ENCODE results near the gene TRABD2B.

DNA sequence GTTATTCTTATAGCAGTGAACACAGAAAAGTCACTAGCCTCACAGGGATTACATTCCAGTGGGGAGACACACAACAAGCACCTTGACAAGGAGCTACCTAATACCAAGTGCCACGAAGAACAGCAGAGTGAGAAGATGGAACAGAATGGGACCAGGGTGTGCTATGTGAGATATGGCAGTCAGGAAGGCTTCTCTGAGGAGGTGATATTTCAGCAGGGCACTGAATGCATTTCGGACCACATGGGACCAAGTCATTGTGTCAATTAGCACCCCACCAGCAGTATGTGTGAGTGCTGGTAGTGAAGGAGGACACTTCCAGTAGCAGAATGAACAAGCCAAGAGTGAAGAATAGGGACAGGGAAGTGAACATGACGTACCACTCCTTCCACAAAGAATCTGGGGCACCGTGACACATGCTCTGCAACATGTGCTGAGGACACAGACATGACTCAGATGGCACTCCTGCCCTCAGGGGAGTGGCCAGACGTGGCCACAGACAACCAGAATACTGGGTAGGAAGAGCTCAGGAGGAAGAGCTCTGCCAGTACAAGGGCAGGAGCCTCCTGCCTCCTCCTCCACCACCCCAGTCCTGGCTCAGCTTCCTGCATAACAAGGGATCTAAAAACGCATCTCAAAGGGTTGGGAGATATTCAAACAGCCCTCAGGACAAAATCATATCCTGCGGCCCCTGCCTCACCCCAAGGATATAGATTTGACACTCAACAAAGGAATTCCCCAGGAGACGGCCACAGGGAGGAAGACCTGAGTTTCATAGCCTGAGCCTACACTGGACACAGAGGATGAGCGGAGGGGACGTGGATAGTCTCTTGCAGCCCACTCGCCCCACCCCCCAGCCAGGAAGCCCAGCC, 102.5 kb downstream of the TRABD2B start:
- TF ChIP-seq, protein P1, sequence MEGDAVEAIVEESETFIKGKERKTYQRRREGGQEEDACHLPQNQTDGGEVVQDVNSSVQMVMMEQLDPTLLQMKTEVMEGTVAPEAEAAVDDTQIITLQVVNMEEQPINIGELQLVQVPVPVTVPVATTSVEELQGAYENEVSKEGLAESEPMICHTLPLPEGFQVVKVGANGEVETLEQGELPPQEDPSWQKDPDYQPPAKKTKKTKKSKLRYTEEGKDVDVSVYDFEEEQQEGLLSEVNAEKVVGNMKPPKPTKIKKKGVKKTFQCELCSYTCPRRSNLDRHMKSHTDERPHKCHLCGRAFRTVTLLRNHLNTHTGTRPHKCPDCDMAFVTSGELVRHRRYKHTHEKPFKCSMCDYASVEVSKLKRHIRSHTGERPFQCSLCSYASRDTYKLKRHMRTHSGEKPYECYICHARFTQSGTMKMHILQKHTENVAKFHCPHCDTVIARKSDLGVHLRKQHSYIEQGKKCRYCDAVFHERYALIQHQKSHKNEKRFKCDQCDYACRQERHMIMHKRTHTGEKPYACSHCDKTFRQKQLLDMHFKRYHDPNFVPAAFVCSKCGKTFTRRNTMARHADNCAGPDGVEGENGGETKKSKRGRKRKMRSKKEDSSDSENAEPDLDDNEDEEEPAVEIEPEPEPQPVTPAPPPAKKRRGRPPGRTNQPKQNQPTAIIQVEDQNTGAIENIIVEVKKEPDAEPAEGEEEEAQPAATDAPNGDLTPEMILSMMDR (IDR thresholded peaks at IDR 0.05; ENCODE audit: insufficient read depth, low read depth, low read length): no peak
- no peak for TF ChIP-seq EZH2 (IDR thresholded peaks at IDR 0.05; ENCODE audit: insufficient read depth, low read length)
